IPS-20b (cell line): ENCODE data around the gene EPN1.
A peak's percentile ranks its signal among the peaks of the same experiment; 100 is the strongest.

Experiments
- H3K27ac ChIP-seq: one replicate; pipeline ENCODE4 v1.5.1; 2013; ENCODE audit warnings: low read length
- H3K27me3 ChIP-seq: 2 replicates; pipeline ENCODE4 v1.6.1; 2013; ENCODE audit warnings: mild to moderate bottlenecking, low read length, inconsistent platforms; ENCODE audit not compliant: insufficient read depth
- H3K36me3 ChIP-seq: 2 replicates; pipeline ENCODE4 v1.6.1; 2013; ENCODE audit warnings: low read depth, mild to moderate bottlenecking, inconsistent platforms, low read length, moderate library complexity; ENCODE audit not compliant: insufficient read depth
- H3K4me1 ChIP-seq: 2 replicates; pipeline ENCODE4 v1.6.1; 2013; ENCODE audit warnings: mild to moderate bottlenecking, control low read depth, inconsistent platforms, low read length, moderate library complexity; ENCODE audit not compliant: insufficient read depth
- H3K4me3 ChIP-seq: 2 replicates; pipeline ENCODE4 v1.5.1; 2013; ENCODE audit warnings: mild to moderate bottlenecking, low read length, inconsistent platforms
- H3K9ac ChIP-seq: 2 replicates; pipeline ENCODE4 v1.6.1; 2013; ENCODE audit warnings: low read depth, mild to moderate bottlenecking, inconsistent platforms, low read length, moderate library complexity
- H3K9me3 ChIP-seq: 2 replicates; pipeline ENCODE4 v1.6.1; 2013; ENCODE audit warnings: mild to moderate bottlenecking, low read depth, low read length, inconsistent platforms; ENCODE audit not compliant: insufficient read depth

Gene EPN1

DNA sequence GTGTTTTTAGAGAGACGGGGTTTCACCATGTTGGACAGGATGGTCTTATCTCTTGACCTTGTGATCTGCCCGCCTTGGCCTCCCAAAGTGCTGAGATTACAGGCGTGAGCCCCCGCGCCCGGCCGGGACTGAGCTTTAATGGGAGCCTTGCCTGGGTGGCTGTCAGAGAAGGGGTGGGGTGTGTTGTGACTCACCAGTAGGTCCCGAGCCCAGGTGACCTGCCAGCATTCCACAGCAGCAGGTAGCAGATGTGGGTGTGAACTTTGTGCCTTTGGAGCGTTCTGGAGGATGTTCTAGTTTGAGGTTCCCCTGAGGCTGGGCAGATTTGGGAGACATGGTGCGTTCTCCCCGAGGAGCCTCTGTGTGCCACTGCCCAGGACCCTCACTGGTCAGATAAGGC, 7.1 kb upstream of the EPN1 start:
- no peak overlapping the region for H3K4me3 ChIP-seq
- H3K36me3 ChIP-seq: peaks cover 90% of the 10 kb centered on the region
- H3K9ac ChIP-seq: no peak overlapping the region
- H3K27me3 ChIP-seq: no peaks in the 10 kb centered on the region
- no peaks in the 10 kb centered on the region for H3K4me1 ChIP-seq
- no peaks in the 10 kb centered on the region for H3K9me3 ChIP-seq
- H3K27ac ChIP-seq: no peak overlapping the region

DNA sequence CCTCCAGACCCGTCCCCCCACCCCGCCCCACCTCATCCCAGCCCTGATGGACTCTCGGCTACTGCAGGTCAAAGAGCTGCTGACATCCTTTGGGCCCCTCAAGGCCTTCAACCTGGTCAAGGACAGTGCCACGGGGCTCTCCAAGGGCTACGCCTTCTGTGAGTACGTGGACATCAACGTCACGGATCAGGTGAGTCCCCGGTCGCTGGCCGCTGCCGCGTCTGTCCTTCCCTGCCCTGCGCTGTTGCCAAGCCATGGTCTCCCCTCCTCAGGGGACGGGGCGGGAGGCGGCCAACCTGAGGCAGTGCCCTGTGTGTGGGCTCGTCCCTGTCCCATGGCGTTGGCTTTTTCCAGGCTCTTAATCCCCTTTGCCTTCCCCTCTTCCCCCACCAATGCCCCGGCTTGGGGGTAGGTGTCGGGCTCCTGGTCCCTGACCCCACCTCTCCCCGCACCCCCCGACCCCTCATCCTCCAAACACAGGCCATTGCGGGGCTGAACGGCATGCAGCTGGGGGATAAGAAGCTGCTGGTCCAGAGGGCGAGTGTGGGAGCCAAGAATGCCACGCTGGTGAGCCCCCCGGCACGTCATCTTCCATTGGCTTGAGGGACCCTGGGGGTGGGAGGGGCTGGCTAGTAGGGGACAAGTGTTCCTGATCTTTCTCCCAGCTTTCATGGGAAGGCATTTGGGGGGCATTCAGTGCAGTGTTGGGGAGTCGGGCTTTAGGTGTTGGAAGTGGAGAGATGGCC, 6.2 kb upstream of the EPN1 start:
- H3K4me1 ChIP-seq: peaks cover 6% of the 10 kb centered on the region; the same call in 1 of the 2 replicates
- H3K4me3 ChIP-seq: no peak overlapping the region
- H3K27me3 ChIP-seq: no peaks in the 10 kb centered on the region
- H3K9me3 ChIP-seq: no peaks in the 10 kb centered on the region
- H3K36me3 ChIP-seq: peaks cover 90% of the 10 kb centered on the region
- H3K27ac ChIP-seq: no peak overlapping the region
- no peak overlapping the region for H3K9ac ChIP-seq

DNA sequence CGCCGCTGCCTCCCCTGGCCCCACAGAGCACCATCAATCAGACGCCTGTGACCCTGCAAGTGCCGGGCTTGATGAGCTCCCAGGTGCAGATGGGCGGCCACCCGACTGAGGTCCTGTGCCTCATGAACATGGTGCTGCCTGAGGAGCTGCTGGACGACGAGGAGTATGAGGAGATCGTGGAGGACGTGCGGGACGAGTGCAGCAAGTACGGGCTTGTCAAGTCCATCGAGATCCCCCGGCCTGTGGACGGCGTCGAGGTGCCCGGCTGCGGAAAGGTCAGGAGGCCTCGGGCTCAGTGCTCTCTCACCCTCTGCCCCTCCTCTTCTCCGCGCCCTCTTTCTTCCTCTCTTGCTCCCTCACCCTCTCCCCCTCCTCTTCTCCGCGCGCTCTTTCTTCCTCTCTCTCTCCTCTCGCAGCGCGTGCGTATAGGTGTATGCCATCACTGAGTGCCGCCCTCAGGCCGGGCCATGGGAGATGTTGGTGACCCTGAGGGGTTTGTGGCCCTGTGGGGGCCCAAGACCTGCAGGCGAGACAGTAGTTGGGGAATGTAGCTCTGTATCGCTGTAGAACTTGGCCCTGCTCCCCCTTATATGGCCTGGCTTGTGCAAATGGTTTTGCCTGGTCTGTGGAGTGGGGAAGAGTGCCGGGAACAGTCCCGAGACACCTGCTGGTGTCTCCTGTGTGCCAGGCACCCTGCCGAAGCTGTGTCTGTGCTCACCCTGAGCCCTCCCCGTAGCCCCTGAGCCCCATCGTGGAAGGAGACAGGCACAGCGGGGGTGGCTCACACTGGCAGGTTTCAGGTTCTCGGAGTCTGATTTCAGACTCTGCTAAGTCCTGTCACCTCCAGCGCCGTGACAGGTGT, 5.4 kb upstream of the EPN1 start:
- Histone ChIP-seq H3K36me3 (peaks cover 82% of the 10 kb centered on the region), H3K9ac (no peak overlapping the region), H3K4me1 (peaks cover 6% of the 10 kb centered on the region; the same call in 1 of the 2 replicates), H3K4me3 (no peak overlapping the region), H3K9me3 (no peaks in the 10 kb centered on the region), H3K27ac (no peak overlapping the region), H3K27me3 (no peaks in the 10 kb centered on the region)

DNA sequence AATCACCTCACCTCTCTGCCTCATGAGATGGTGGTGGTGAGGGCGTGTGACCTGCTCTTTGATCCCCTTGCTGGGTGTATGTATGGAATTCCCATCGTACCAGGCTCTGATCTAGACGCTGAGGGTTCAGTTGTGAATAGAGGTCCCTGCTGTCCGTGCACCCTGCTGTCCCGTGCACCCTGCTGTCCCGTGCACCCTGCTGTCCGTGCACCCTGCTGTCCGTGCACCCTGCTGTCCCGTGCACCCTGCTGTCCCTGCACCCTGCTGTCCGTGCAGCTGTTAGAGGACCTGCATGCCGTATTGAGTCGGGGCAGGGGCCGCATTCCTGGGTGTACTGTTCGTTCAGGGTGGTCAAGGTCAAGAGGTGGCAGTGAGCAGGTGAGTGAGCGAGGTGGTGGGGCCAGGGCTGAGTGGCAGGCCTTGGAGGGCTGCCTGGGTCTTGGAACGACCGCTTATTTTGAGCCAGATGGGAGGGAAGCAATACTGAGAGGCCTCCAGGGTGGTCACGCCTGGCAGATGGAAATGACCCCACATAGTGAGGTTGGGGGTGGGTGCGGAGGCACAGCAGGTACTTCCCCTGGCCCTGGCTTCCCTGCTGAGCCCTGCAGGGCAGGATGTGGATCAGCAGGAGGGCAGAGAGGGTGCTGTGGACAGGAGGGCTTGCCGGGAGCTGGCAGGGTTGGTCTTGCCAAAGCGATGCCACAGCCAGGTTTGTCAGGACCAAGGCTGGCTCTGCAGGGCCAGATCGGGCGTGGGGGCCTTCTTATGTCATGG, 4.6 kb upstream of the EPN1 start:
- H3K9me3 ChIP-seq: no peaks in the 10 kb centered on the region
- H3K36me3 ChIP-seq: peaks cover 74% of the 10 kb centered on the region
- H3K27me3 ChIP-seq: no peaks in the 10 kb centered on the region
- H3K4me3 ChIP-seq: no peak overlapping the region
- H3K27ac ChIP-seq: no peak overlapping the region
- H3K4me1 ChIP-seq: peaks cover 6% of the 10 kb centered on the region; the same call in 1 of the 2 replicates
- H3K9ac ChIP-seq: no peak overlapping the region

DNA sequence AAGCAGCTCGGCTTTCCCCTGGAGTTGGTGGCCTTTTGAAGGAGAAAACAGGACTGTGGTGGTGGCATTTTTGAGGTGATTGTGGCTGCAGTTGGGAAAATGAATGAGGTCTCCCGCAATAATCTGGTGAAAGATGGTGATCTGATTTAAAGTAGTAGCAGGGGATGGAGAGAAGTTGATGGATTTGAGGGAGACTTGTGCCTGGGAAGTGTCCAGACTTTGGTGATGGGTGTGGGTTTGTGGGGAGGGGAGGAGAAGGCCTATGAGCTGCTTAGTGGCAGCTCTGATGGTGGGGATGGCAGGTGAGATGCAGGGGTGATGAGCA, 4.0 kb upstream of the EPN1 start:
- no peaks in the 10 kb centered on the region for H3K9me3 ChIP-seq
- no peaks in the 10 kb centered on the region for H3K27me3 ChIP-seq
- H3K4me1 ChIP-seq: peaks cover 9% of the 10 kb centered on the region; the same call in 1 of the 2 replicates
- no peak overlapping the region for H3K27ac ChIP-seq
- H3K9ac ChIP-seq: no peak overlapping the region
- no peak overlapping the region for H3K4me3 ChIP-seq
- peaks cover 68% of the 10 kb centered on the region for H3K36me3 ChIP-seq

DNA sequence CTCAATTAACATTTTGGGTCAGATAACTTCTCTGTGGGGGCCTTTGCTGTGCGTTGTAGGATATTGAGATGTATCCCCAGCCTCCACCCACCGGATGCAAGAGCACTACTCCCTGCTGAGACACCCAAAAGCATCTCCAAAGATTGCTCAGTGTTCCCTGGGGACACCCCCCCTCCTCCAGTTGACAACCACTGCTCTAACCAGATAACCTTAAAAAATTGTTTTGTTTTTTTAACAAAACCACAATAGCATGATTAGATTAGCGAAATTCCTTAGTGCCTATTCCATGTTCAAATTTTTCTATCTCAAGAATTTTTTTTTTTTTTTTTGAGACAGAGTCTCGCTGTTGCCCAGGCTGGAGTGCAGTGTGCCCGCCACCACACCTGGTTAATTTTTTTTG, 2.6 kb upstream of the EPN1 start:
- peaks cover 10% of the 10 kb centered on the region; the same call in 1 of the 2 replicates for H3K4me1 ChIP-seq
- H3K27ac ChIP-seq: no peak overlapping the region
- H3K4me3 ChIP-seq: no peak overlapping the region
- H3K9me3 ChIP-seq: no peaks in the 10 kb centered on the region
- no peak overlapping the region for H3K9ac ChIP-seq
- no peaks in the 10 kb centered on the region for H3K27me3 ChIP-seq
- peaks cover 54% of the 10 kb centered on the region for H3K36me3 ChIP-seq

DNA sequence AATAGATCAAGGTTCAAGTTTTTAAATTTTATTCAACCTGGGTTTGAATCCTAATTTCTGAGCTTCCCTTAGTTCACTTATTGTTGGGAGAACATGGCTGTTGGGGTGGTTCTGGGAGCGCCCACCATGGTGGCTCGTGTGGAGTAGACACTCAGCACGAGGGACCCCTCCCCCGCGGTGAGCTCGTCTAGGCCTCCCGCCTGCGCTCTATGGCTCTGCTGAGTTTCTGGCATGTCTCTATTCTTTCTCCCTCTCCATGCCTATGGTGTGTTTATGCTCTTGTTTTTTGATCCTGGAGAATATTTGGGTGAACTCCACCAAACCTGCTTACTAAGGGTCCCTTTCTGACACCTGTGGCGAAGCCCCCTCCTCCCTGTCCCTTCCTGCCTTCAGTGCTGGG, 1.6 kb upstream of the EPN1 start:
- Histone ChIP-seq H3K9ac (no peak overlapping the region), H3K27me3 (no peaks in the 10 kb centered on the region), H3K9me3 (no peaks in the 10 kb centered on the region), H3K4me3 (no peak overlapping the region), H3K27ac (no peak overlapping the region), H3K4me1 (peaks cover 10% of the 10 kb centered on the region; the same call in 1 of the 2 replicates), H3K36me3 (peaks cover 50% of the 10 kb centered on the region)

DNA sequence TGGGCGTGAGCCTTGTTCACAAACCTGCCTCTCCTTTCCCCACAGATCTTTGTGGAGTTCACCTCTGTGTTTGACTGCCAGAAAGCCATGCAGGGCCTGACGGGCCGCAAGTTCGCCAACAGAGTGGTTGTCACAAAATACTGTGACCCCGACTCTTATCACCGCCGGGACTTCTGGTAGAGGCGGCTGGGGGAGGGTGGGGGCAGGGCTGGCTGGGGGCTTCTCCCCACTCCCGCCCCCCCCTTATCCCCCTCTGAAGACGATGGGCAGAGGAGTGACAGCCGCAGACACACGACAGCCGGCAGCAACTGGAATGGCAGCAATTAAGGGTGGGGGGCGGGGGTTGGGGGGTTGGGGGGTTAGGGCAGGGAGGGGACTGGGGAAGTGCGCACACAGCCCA, 1.1 kb upstream of the EPN1 start:
- Histone ChIP-seq H3K4me3 (no peak overlapping the region), H3K9me3 (no peaks in the 10 kb centered on the region), H3K27me3 (no peaks in the 10 kb centered on the region), H3K36me3 (peaks cover 50% of the 10 kb centered on the region), H3K4me1 (peaks cover 10% of the 10 kb centered on the region; the same call in 1 of the 2 replicates), H3K27ac (no peak overlapping the region), H3K9ac (no peak overlapping the region)

DNA sequence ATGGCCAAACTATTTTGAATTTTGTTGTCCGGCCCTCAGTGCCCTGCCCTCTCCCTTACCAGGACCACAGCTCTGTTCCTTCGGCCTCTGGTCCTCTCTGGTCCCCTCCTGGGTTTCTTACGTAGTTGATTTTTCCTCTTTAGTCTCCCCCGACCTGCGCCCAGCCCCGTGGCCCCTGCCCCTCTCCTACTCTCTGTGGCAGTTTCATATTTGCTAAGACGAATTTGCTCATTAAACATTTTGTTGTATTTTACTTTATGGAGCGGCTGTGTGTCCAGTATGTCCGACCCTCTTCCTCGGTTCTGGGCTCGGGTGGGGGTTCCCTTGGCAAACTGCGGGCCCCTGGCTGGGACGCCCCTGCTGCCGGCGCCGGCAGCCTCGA, 576 bp upstream of the EPN1 start:
- Histone ChIP-seq H3K9me3 (no peaks in the 10 kb centered on the region), H3K27ac (peak overlapping the region; percentile 31), H3K27me3 (no peaks in the 10 kb centered on the region), H3K4me1 (peaks cover 10% of the 10 kb centered on the region; the same call in 1 of the 2 replicates), H3K36me3 (peaks cover 50% of the 10 kb centered on the region), H3K9ac (peak overlapping the region; percentile 79), H3K4me3 (peak overlapping the region; percentile 79)

DNA sequence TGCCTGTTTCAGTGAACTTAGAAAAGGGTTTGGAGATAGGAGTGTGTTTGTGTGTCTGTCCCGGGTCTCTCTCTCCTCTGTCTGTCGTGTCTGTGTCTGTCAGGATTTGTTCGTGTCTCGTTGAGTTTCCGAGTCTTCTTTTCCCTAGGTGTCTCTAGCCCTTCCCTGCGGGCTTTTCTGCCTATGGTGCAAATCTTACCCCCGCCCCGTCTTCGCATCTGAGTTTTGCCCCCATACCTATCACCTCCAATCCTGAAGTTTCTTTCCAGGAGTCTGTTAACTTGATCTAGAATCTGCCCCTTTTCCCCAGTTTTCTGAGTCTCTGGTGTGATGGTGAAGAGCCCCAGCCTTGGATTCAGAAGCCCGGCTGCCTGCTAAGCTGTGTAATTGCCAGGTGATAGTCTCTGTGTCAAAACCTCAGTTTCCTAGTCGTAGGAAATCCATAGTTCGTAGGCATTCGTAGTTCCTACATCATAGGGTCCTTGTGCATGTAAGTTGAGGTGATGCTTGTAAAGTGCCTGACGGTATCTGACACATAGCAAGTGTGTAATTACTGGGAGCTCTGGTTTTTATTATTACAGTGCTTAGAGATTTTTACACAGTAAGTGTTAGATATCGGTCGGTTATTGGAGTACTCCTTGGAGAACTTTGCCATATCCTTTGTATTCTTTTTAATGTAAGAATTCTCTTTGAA, 782 bp downstream of the EPN1 start:
- Histone ChIP-seq H3K27me3 (no peaks in the 10 kb centered on the region), H3K4me3 (peak overlapping the region; percentile 79), H3K9me3 (no peaks in the 10 kb centered on the region), H3K27ac (no peak overlapping the region), H3K4me1 (peaks cover 10% of the 10 kb centered on the region; the same call in 1 of the 2 replicates), H3K36me3 (peaks cover 49% of the 10 kb centered on the region), H3K9ac (peak overlapping the region; percentile 83)

DNA sequence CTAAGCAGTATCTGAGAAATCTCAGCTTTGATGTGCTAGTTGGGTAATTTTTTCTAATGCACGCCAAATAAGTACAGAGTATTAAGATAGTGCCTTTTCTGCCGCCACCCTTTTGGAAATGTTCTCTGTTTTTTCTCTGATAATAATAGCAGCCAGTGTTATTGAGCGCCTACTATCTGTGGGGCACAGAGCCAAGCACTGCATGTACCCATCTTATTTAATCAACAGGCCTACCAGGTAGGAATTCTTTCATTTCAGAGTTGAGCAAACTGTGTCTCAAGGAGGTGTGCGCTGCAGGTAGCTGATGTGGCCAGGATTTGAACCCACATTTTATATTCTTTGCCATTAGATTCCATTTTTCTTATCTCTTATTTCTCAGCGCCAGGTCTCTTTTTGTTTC, 1.4 kb downstream of the EPN1 start:
- H3K4me3 ChIP-seq: peak overlapping the region; percentile 79; the same call in 1 of the 2 replicates
- H3K9me3 ChIP-seq: no peaks in the 10 kb centered on the region
- no peak overlapping the region for H3K27ac ChIP-seq
- peaks cover 10% of the 10 kb centered on the region; the same call in 1 of the 2 replicates for H3K4me1 ChIP-seq
- peaks cover 53% of the 10 kb centered on the region for H3K36me3 ChIP-seq
- H3K27me3 ChIP-seq: no peaks in the 10 kb centered on the region
- peak overlapping the region; percentile 83; the same call in 1 of the 2 replicates for H3K9ac ChIP-seq
